HG03342 (cell line): Measurements from ENCODE around the gene PKIG.
"Not testable (repeated sequence)": the region's sequence is repeated elsewhere in the genome, so short reads cannot be mapped to it uniquely, and the experiment has no call there.

Experiments
- ATAC-seq: cut with Tn5 transposase; IDR thresholded peaks from one replicate; pipeline ENCODE4 v1.9.1; 2021; ENCODE audit warnings: mild to moderate bottlenecking, moderate library complexity; ENCODE audit not compliant: unreplicated experiment

The PKIG gene

DNA sequence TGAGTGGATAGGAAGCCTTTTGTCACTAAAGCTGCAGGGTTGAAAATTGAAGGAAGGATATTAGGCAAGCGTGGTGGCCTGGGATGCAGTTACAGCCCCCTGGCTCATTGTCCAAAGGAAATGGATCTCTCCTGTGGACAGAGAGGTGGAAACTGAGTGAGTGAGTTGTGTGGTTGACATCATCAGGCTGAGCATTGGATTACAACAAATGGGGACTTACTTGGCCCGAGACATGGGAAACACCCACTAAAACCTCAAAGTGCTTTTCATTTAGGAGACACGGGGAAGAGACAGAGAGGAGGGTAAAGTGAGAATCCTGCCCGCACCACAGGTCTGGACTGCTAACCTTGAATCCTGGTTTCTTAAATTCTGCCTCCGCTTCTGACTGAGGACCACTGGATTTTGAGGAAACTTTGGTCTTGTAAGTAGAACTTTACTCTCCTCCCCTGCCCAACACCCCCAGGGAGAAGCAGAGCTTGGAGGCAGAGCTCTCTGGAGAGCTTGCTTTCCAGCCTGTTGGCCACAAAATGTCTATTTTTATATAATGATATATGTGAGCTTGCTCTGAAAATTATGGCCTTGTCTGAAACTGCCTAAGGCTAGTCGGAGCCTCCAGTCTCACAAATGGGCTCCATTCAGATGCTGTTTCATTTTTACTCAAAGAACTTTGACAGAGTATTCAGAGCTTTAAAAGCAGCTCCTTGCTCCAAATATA lies at the start of gene PKIG:
Gene PKIG (plus strand): TSS at position 269 of the 715 bp plus-strand sequence. CDS start 31,978 bp downstream, outside the sequence.
- ATAC-seq: no peak

DNA sequence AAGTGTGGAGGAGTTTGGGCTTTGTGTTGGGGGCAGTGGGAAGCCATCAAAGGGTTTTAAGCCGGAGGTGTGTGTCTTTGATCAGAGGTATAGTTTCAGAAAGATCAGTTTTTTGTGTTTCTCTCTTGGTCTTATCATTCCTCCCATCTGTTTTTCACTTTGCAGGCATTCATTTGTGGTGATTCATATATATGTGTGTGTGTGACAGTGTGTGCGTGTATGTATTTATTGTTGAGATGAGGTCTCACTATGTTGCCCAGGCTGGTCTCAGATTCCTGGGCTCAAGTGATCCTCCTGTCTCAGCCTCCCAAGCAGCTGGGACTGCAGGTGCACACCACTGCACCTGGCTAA lies 49.4 kb upstream of the PKIG start:
- no peak for ATAC-seq

DNA sequence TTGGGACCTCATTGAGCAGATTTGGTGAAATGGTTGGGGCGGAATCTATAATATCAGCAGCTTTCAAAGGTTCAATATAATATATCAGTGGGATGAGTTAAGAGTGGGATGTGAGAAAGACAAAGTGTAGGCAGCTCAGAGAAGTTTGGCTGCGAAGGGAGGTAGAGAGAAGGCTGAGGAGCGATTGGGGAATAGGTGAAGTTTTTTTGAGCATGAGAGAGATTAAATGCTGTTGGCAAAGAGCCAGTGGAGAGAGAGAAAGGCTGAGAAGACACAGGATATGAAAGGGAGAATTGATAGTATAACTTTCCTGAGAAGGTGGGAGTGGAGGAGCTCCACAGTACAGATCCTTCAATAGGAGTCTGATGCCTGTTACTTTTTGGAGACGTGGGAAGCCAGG lies 48.5 kb upstream of the PKIG start:
- no peak for ATAC-seq

DNA sequence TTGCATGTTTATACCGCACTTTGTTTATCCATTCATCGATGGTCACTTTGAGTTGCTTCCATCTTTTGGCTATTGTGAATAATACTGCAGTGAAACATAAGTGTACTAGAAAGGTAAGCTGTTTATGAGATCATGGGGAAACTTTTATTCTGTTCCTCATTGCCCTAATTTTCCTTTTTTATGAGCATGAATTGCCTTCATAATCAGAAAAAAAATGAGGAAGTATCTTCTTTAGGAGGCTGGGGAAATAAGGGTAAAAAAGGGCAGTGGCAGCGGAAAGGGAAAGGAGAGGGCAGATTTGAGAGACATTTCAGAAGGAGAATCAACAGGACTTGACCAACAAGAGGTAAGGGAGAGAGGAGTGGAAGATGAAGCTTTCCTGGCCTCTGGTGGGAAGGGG lies 46.2 kb upstream of the PKIG start:
- ATAC-seq: no peak

DNA sequence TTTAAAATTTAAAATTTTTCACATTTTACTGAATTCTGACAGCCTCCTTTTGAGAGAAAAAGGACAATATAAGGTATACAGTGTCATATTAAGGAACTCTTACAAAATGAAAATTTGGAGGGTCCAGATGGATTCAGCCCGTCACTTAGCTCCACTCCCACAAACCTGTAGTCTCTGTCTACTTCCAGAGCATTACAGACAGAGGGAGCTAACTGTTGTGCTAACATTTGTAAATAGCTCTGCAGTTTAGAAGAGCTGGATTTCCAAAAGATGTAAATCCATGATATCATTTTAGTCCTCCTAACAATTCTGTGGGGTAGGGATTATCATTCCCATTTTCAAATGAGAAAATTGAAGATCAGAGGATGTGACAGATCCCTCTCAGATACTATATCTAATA lies 44.4 kb upstream of the PKIG start:
- no peak for ATAC-seq

DNA sequence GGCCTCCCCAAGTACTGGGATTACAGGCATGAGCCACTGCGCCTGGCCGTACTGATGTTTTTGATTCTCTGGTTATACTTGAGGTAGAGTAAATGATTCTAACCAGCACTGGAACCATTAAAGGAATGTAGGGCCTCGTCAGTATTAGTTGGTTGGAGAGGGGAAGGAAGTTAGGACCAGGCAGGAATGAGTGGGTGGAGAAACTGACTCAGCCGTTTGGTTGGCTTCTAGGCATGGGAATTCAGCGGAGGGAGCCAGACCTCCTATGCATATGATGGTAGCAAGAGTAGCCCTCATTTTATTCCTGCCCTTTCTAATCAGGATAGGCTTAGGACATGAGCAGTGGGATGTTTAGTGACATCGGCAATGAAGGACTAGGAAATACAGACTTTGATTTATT lies 41.5 kb upstream of the PKIG start:
- ATAC-seq: no peak

DNA sequence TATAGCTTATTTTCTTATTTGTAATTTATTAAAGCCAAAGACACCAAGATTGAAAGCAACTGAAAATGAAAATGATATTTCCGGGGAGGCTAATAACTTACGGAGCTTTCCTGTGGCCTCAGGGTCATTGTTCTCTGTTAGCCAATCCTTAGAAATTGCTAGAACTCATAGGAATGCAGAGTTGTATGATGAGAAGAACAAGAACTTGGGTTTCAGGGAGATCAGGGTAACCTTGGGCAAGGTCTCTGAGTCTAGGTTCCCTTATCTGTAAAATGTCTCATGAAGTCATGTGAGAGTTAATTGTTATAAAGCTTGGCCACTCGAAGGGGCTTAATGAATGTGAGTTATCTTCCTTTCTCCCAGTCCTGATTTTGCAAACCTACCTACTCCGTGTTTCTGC lies 40.4 kb upstream of the PKIG start:
- ATAC-seq: no peak

DNA sequence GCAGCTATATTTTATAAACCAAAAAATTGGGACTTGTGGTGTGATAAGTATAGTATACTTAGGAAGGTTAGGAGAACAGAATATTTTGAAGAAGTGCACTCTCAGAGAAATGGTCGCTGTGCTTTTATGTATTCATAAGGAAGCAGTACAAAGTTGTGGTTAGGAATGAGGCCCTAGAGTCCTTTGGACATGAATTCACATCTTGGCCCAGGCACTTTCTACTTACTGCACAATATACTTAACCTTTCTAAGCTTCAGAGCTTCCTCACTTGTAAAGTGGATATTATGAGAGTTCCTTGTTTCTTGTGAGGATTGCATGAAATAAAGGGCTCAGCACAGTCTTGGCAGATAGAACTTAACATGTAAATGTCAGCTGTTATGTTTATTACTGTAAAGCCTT lies 39.5 kb upstream of the PKIG start:
- no peak for ATAC-seq

DNA sequence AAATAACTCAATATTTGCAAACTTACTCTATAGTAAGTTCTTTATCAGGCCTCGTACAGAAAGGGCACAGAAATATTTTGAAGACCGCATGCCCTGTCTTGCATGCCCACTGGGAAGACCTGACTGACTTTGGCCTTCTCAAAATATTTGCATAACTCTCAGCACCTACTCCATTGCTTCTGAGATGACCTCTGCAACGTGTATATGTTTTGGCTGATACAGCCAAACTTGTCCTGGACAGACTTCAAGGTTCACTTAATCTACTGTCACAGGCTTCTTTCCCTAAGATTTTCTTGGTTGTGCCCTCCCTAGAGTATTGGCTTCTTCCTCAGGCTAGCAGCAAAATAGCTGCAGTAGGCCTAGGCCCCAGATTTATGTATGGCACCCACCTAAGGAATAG lies 39.0 kb upstream of the PKIG start:
- no peak for ATAC-seq

DNA sequence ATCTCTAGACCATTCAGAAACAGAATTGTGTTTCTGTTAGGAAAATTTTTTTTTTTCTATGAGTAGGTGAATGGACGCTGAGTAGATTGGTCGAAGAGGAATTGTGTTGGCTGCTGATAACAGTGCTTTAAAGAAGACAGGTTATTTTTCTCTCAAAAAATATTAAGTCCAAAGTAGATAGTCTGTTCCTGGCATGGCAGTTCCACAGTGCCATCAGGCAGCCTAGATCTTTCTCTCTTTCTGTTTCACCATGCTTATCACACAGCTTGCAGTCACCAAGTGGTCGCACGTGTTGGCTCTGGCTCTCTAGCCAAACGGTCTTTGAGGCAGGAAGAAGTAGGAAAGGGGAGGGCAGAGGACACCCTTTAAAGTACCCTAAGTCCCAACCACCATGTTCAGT lies 38.1 kb upstream of the PKIG start:
- ATAC-seq: no peak

DNA sequence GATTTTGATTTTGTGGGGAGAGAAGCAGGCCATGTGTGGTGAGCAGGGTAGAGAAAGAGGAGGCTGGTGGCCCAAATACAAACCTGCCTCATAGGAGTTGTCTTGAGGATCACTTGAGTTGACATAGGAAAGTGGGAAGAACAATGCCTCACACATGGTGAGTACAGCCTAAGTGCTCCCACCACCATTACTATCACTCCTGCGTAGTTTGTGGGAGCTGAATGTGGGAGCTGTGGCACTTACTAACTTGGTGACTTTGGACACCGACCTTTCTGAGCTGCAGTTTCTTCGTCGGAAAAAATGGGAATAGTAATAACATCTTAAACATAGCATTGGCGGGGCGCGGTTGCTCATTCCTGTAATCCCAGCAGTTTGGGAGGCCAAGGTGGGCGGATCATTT lies 35.0 kb upstream of the PKIG start:
- no peak for ATAC-seq

DNA sequence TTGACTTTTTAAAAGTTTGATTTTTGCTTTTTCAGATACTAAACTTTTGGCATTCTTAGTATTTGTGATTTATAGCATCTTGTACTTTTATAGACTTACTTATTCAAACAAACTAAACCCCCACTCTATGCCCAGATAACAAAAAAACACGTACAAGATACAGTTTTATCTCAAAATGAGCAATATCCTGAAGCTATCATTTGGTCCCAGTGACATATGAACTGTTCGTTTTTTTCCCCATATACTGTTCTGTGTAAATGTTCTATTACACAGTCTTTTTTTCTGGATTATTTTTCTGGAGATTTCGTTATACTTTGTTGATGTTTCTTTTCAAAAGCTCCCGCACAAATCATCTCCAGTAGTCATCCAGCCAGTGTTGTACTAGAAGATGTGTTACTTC lies 33.3 kb upstream of the PKIG start:
- no peak for ATAC-seq

DNA sequence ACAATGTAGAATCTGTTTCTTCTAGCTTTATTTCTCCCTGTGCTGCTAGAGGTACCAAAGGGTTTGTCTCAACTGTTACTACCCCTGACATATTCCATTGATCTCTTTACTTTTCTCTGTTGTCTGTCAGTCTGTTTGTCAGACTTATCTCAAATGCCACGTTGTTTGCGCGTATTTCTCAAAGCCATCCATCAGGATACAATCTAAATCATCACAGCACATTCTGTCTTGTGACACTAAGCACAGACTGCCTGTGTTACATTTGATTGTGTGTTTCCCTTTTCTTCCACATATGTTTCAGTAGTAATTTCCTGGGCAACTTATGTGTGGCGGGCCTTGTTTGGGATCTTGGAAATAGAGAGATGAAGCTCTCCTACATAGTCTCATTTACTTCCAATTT lies 30.3 kb upstream of the PKIG start:
- ATAC-seq: no peak

DNA sequence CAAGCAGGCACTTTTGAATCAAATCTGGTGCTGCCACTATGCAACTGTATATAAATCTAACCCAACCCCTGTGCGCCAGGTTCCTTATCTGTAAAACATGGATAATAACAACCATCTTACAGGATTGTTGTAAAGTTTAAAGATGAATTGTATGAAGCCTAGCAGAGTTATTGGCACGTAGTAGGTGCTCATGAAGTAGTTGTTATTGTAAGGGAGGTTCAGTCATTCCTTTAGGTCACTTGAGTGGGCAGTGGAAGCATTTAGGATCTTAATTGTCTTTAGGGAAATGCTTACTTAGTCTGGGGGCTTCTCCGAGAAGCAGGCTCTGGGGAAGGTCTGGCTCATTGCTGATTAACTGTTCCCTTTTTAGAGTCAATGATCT lies 29.8 kb upstream of the PKIG start:
- ATAC-seq: no peak

DNA sequence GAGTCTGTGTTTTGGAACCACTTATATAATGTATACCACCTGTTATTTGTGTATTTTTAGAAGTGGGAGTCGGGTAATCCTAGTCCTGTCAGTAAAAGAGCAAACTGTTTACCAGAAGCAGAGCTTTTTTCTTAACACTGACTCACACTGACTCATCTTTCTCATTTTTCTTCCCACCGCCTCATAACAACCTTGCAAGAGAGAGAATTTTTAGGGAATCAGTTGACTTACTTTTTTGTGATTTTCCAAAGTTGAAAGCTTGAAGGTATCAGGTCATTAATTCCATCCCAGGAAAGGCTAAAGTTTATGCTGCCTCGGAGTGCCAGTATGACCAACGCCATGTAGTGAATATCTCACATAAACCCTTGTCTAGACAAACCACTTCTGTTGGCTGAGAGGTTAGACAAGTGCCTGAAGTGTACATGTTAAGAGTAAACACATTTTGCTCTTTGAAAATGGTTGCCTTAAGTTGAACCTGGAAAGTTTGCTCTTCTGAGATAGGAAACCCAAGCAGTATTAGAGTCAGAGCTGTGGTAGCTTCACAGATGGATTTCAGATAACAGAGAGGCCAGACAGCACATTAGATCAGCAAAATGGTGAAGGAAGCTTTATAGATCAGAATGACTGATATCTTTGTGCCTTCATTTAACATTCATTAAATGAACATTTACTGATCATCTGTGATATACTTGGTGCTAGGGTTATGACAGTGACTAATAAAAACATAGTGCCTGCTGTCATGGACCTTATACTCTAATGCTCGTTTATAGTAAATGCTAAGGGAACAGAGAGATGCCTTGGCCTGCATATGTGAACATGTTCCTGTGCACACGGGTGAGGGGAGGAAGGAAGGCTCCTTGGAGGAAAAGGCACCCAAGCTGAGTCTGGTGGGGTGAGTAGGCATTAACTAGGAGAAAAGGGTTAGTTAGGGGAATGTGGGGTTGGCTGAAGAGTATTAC lies 29.1 kb upstream of the PKIG start:
- no peak for ATAC-seq

DNA sequence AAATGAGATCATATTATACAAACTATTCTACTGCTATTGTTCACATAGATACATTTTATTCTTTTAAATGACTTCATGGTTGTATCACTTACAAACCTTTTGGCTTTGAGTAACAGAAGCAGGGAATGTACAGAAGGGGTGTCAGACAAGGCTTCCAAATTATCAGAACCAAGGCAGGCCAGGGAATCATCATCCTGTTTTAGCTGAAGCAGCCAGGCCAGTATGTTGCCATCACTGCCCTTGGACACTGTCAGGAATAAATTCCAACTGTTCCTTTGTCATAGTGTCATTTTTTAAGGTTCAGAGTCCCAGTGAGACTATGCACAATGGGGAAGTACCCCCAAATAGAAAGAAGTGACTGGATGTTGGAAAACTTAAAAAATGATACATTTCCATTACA lies 23.1 kb upstream of the PKIG start:
- no peak for ATAC-seq

DNA sequence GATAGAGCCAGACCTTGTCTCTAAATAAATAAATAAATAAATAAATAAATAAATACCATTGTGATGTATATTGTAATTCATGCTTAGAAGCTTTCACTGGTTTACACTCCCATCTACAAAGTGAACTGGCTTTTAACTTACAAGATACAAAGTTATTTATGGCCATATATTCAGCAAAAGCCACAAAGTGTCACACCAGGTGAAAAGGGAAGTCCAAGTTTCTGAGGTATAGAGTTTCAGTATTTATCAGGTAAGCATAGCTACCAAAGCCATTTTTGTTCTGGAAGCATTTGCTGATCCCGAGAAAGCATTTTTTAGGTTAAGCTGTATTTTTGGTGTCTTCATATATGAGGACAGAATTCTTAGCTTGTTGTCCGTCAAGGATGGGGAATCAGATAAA lies 22.1 kb upstream of the PKIG start:
- no peak for ATAC-seq

DNA sequence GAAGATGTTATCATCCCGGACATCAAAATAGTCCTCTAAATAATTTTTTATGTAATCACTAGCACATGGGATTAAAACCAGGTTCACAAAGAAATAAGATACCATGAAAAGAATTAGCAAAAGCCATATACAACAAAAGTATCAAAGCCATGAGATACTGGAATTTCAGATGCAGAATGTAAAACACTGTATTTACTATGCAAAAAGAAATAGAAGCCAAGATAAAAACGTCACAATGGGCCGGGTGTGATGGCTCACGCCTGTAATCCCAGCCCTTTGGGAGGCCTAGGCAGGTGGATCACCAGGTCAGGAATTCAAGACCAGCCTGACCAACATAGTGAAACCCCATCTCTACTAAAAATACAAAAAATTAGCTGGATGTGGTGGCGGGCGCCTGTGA lies 21.6 kb upstream of the PKIG start:
- ATAC-seq: not testable (repeated sequence)

DNA sequence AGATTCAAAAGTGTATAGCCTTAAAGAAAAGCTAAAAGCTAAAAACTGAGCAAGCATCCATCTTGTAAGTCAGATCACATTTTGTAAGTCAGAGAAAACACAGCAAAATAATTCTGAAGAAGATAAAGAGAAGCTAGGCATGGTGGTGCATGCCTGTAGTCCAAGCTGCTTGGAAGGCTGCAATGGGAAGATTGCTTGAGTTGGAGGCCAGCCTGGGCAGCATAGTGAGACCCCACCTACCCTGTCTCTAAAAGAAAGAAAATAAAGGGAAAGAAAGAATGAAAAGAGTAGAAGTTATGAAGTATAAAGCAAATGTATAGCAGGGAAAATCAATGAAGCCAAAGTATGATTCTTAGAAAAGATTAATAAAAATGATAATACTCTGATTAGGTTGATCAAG lies 20.5 kb upstream of the PKIG start:
- ATAC-seq: no peak

DNA sequence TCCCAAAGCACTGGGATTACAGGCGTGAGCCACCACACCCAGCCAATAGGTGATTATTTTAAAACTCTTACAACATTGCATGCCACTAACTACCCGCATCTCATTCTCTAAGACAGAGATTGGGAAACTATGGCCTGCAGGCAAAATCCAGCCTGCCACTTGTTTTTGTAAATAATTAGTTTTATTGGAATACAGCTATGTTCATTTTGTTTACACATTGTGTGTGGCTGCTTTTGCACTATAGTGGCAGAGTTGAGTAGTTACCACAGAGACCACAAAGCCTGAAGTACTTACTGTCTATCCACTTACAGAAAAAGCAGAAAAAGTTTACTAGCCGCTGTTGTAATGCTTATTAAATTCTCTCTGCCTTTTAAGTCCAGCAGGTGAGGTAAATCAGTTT lies 16.4 kb upstream of the PKIG start:
- no peak for ATAC-seq

DNA sequence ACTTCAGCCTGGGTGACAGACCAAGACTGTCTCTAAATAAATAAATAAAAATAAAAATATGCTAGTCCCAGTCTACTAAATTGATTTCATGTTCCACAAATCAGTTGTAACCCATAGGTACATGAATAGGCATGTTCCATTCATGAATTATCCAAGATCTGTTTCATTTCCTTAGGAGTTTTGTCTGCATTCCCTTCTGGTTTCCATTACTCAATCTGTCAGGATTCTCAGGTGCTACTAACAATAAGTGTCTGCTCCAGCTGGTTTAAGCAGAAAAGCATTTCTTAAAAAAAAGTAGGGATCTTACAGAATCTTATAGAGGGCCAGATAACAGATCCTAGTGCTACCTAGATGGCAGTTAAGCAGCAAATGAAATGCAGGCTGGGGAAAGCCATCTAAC lies 15.6 kb upstream of the PKIG start:
- ATAC-seq: no peak

DNA sequence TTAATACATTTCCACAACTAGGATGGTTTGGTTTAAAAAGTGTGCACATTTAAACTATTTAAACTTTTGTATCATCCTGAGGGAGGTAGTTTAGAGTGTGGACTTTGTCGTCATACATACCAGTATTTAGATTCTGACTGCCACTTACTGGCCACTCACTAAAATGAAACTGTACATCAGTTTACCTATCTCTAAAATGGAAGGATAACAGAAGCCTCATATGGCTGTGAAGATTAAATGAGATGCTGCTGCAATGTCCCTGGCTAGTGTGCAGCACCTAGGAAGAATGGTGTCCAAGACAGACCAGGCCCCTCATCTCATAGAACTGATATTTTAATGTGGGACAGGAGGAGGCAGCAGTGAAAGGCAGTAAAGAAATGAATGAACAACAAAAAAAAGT lies 12.0 kb upstream of the PKIG start:
- no peak for ATAC-seq
